CD4-positive, alpha-beta T cell (primary cell): ENCODE data around the gene RNF212. TPM values are rescaled to one million over a fixed set of nuclear protein-coding genes. Genes with fewer than 3 reads are reported as not detected.

Experiments
- ATAC-seq: fragments of 200-7000 bp; cut with Tn5 transposase; one replicate; pipeline ENCODE4 v1.10.0; 2022; ENCODE audit warnings: mild to moderate bottlenecking; ENCODE audit not compliant: poor library complexity
- CTCF ChIA-PET: fragments of 350-600 bp; sonication (Branson Sonifier 250); formaldehyde crosslinking; loops from one replicate; lab custom pipeline; 2021; ENCODE audit warnings: antibody characterized with exemption, inconsistent platforms; lab: Charles Lee
- POLR2A ChIA-PET: fragments of 350-600 bp; sonication (Branson Sonifier 250); formaldehyde crosslinking; loops from one replicate; lab custom pipeline; 2021; ENCODE audit warnings: antibody characterized with exemption, inconsistent platforms; lab: Charles Lee
- DNase-seq, 14 experiments: peaks; one replicate each; pipeline ENCODE4 v3.0.0-alpha.2; 2013 to 2020; ENCODE audit warnings: mixed read lengths in 2 of 14
- H3K27ac ChIP-seq, 2 donors: one replicate each; pipeline versions ENCODE4 v1.5.1 to v1.7.0; 2013; ENCODE audit warnings: low read length in 2 of 2, low read depth in 1 of 2, mild to moderate bottlenecking in 1 of 2
- H3K27me3 ChIP-seq, 2 experiments: 1 replicate in 1 of 2; 2 replicates in 1 of 2; pipeline versions ENCODE4 v1.6.1 to v1.7.0; 2013; ENCODE audit warnings: low read length in 2 of 2, control low read depth in 1 of 2, mild to moderate bottlenecking in 1 of 2, moderate library complexity in 1 of 2; ENCODE audit not compliant: insufficient read depth in 2 of 2, control insufficient read depth in 1 of 2
- H3K36me3 ChIP-seq: one replicate; pipeline ENCODE4 v1.6.1; 2013; ENCODE audit warnings: low read length, control low read depth; ENCODE audit not compliant: insufficient read depth
- H3K4me1 ChIP-seq: one replicate; pipeline ENCODE4 v1.6.1; 2013; ENCODE audit warnings: low read length, control low read depth; ENCODE audit not compliant: insufficient read depth
- H3K4me3 ChIP-seq: one replicate; pipeline ENCODE4 v1.5.1; 2013; ENCODE audit warnings: mild to moderate bottlenecking, low read length, moderate library complexity
- H3K9me3 ChIP-seq, 2 experiments: 1 replicate in 1 of 2; 2 replicates in 1 of 2; pipeline versions ENCODE4 v1.6.1 to v1.7.0; 2013; ENCODE audit warnings: low read length in 2 of 2, mild to moderate bottlenecking in 2 of 2, control low read depth in 1 of 2, moderate library complexity in 1 of 2; ENCODE audit not compliant: control insufficient read depth in 1 of 2, insufficient read depth in 1 of 2
- H3K27ac Mint-ChIP-seq: one replicate; pipeline ENCODE4 v1.8.0; 2020; ENCODE audit warnings: mixed read lengths
- H3K27me3 Mint-ChIP-seq: one replicate; pipeline ENCODE4 v1.8.0; 2021; ENCODE audit warnings: mixed read lengths
- H3K36me3 Mint-ChIP-seq: one replicate; pipeline ENCODE4 v1.8.0; 2021; ENCODE audit warnings: low read depth, mixed read lengths
- H3K4me1 Mint-ChIP-seq: one replicate; pipeline ENCODE4 v1.8.0; 2021; ENCODE audit warnings: low read depth, mixed read lengths
- H3K4me3 Mint-ChIP-seq: one replicate; pipeline ENCODE4 v1.8.0; 2020; ENCODE audit warnings: mild to moderate bottlenecking, mixed read lengths
- H3K9me3 Mint-ChIP-seq: one replicate; pipeline ENCODE4 v1.8.0; 2020; ENCODE audit warnings: mixed read lengths
- intact Hi-C, 2 experiments: fragments of 100-400 bp; cut with DNase I in 1 of 2; cut with micrococcal nuclease in 1 of 2; formaldehyde crosslinking; loops; one replicate each; pipeline versions ENCODE4 v1.15.1 to v1.9.0; 2023 to 2025; cut with DNase I, micrococcal nuclease
- total RNA-seq, 174 experiments: library from RNA in 2 of 174; stranded (reverse) in 2 of 174; gene quantifications; one replicate each; pipeline ENCODE4 v1.2.3 and lab custom pipeline; 2021 to 2026
- TF ChIP-seq, protein P1 (sequence below): fragments of 200-600 bp; IDR thresholded peaks from one replicate; pipeline ENCODE4 v1.8.0; 2022; ENCODE audit warnings: antibody characterized with exemption, mild to moderate bottlenecking

Gene RNF212
- total RNA-seq, 2 experiments from 2014 or later, result 5.6 to 8.3 TPM

DNA sequence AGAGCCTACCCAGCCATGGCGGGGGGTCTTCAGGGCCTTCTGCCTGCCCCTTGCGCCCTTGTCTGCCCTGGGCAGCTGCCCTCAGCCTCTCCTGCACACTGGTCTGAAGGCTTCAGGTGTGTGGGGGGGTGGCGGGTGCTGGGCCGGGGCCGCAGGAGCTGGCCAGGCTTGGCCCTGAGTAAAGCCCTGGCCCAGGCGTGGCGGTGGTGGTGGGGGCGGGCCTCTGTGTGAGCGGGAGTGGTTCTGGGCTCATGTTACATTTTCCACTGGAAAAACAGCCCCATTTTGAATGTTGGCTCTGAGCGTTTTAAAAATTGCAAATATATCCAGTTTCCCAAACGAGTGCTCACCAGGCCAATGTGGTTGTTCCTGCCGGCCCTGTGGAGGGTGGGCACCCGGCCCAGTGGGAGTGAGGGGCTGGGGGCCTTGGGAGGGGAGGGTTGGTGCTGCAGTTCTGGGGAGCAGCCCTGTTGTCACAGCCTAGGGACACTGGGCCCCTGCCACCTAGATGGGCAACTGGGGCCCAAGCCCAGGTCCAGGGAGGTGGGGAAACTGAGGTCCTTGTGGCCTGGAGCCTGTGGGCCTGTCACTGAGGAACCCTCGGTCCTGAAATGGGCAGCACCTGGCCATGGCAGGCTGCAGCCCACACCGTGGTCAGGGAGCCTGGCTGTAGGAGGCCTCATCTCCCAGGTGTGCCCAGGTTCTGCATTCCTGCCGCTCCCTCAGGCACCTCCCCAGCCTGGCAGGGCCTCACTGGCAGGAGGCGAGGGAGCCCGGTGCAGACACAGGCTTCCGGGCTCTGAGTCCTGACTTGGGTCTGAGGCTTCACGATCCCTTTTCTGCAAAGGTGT is 73.6 kb downstream of the RNF212 start:
- DNase-seq (no peak), ATAC-seq (no peak)
- TF ChIP-seq, protein P1, sequence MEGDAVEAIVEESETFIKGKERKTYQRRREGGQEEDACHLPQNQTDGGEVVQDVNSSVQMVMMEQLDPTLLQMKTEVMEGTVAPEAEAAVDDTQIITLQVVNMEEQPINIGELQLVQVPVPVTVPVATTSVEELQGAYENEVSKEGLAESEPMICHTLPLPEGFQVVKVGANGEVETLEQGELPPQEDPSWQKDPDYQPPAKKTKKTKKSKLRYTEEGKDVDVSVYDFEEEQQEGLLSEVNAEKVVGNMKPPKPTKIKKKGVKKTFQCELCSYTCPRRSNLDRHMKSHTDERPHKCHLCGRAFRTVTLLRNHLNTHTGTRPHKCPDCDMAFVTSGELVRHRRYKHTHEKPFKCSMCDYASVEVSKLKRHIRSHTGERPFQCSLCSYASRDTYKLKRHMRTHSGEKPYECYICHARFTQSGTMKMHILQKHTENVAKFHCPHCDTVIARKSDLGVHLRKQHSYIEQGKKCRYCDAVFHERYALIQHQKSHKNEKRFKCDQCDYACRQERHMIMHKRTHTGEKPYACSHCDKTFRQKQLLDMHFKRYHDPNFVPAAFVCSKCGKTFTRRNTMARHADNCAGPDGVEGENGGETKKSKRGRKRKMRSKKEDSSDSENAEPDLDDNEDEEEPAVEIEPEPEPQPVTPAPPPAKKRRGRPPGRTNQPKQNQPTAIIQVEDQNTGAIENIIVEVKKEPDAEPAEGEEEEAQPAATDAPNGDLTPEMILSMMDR, result no peak
- Histone ChIP-seq H3K36me3 (no peaks in the 10 kb centered on the region), H3K4me1 (no peaks in the 10 kb centered on the region), H3K27me3 (peaks cover 9 to 13% of the 10 kb centered on the region in 2 experiments), H3K4me3 (no peak overlapping the region), H3K27ac (no peak overlapping the region), H3K9me3 (no peaks in the 10 kb centered on the region)
- Mint-ChIP-seq H3K4me1 (no peaks in the 10 kb centered on the region), H3K9me3 (no peaks in the 10 kb centered on the region), H3K27me3 (peaks cover 10% of the 10 kb centered on the region), H3K27ac (no peak overlapping the region), H3K4me3 (no peak overlapping the region), H3K36me3 (no peaks in the 10 kb centered on the region)
- ChIA-PET POLR2A (no interaction called here), CTCF (no interaction called here)
- intact Hi-C loops, result no loop called here

DNA sequence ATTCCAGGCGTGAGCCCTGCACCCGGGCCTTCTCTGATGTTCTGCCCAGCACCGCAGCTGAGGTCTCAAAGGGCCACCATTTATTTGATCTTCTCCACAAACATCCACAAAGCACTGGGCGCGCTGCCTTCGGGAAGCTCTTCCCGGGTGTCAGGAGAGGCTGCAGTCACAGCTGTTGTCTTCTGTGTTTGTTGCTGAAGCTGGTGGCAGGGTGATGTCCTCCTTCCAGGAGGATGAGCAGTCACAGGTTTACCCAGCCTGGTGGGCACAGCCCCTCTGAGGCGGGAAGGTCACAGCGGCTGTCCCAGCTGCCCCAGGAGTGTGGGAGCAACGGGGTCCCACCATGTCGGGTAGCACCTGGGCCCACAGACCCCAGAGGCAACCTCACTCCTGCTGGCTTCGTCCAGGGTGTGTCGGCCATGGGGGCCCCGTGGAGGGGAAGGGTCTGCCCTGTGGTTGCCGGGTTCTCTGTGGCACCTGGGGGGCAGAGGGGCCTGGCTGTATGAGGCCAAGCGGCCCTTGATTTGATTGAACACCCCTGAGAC is 74.3 kb downstream of the RNF212 start:
- no peak for ATAC-seq
- no peak overlapping the region for H3K4me3 Mint-ChIP-seq

DNA sequence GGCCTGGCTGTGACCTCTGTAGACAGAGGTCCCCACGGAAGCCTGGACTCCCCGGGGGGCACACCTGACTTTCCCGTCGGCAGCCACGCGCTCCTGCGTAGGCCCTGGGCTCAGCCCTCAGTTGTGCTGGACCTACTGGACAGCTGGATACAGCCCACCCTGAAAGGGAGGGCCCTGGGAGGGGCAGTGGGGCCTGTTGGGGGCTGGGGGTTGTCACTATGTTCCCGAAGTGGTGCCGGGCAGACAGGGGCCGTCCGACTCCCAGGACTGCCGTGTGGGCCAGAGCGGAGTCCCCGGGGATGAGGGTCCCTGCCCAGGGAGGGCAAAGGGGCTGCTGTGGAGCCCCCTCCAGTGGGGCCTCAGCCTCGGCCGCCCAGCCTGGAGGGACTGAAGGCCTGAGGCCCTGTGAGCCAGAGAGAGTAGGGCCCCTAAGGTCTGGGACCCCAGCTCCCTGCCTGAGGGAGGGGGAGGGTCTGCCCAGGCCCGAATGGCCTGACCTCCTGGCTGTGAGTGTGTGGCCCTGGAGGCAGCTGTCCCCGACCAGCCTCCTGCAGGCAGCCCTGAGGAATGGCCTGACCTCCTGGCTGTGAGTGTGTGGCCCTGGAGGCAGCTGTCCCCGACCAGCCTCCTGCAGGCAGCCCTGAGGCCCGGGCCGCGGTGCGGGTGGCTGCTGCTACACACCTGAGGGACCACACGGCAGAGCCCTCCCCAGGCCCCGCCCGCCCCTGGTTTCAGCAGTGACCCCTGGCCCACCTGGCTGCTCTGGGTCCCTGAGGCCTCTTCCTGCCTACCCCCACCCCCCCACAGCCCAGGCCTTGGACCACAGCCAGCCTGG is 76.2 kb downstream of the RNF212 start:
- Mint-ChIP-seq H3K4me1 (no peaks in the 10 kb centered on the region), H3K27me3 (no peaks in the 10 kb centered on the region), H3K27ac (no peak overlapping the region), H3K4me3 (no peak overlapping the region), H3K36me3 (no peaks in the 10 kb centered on the region), H3K9me3 (no peaks in the 10 kb centered on the region)
- TF ChIP-seq, protein P1, result no peak
- intact Hi-C loops, result no loop called here
- no peak for DNase-seq
- ChIA-PET POLR2A (no interaction called here), CTCF (no interaction called here)
- Histone ChIP-seq H3K27me3 (peaks cover 3 to 4% of the 10 kb centered on the region in 2 experiments), H3K27ac (no peak overlapping the region), H3K9me3 (peaks cover 0 to 7% of the 10 kb centered on the region in 2 experiments), H3K4me1 (no peaks in the 10 kb centered on the region), H3K36me3 (no peaks in the 10 kb centered on the region), H3K4me3 (no peak overlapping the region)
- no peak for ATAC-seq

More for the DNA sequence above, 74.3 kb downstream of the RNF212 start:
- H3K9me3 Mint-ChIP-seq, result no peaks in the 10 kb centered on the region
- H3K36me3 Mint-ChIP-seq, result no peaks in the 10 kb centered on the region
- Histone ChIP-seq H3K27ac (no peak overlapping the region), H3K4me3 (no peak overlapping the region), H3K27me3 (peaks cover 2 to 6% of the 10 kb centered on the region in 2 experiments), H3K36me3 (no peaks in the 10 kb centered on the region), H3K9me3 (no peaks in the 10 kb centered on the region), H3K4me1 (no peaks in the 10 kb centered on the region)
- peaks cover 5% of the 10 kb centered on the region for H3K27me3 Mint-ChIP-seq
- ChIA-PET CTCF (no interaction called here), POLR2A (no interaction called here)
- no peaks in the 10 kb centered on the region for H3K4me1 Mint-ChIP-seq
- DNase-seq, result no peak
- no peak overlapping the region for H3K27ac Mint-ChIP-seq
- TF ChIP-seq, protein P1, result no peak
- intact Hi-C loops, result no loop called here
